Raji (cell line): ENCODE data around the gene TMEM238L.

Source experiments
- POLR2A ChIP-seq: IDR thresholded peaks from 2 replicates; pipeline ENCODE4 v1.6.1; 2011; ENCODE audit warnings: low read depth, low read length, control low read depth; ENCODE audit not compliant: insufficient read depth

The TMEM238L gene

DNA sequence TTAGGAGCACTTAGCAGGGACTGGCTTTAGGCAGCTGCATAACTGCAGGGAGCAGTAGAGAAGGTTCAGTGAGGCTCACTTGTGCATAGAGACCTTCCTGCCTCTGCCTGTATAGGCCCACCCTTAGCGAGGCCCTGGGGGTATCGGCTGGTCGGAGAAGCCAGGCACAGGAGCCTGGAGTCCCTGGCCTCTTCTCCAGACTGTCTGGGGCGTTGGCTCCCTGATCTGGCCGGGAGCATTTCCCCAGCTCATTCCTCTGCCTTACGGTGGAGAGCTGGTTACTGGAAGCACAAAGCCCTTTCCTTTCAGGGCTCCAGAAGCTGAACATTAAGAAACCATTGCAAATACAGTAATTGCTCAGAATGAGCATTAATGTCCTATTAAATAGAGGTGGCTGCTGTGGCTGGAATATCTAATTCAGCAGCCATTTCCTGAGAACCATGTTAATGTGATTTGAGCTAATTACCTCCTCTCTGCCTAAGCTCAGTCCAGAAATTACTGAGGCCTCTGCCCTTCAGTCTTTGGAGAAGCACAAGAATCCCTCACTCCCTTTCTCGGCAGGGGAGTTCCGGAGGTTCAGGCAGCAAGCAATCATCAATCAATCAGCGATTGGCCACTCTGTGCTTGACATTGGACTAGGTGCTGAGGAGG is 55.2 kb downstream of the TMEM238L start:
- no peak for TF ChIP-seq POLR2A

DNA sequence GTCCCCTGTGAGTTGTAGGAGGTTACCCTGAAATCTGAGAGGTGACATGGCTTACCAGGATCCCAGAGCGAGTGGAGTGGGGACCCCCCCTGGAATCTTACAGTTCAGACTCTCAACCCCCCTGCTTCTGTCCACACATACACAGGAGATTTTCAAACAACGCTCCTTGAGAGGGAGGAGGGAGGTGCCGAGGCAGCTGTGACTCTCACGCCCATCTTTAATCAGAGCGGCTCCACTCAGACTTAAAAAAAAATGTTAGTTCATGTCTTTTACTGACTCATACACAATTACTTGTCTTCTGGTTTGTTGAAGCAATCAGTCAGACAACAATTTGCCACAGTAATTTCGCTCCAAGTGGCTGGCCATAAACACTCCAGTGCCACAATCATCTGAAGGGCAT is 58.7 kb downstream of the TMEM238L start:
- no peak for TF ChIP-seq POLR2A
